HuH-7.5 (cell line): ENCODE measurements around the gene PARD3B.

Experiments
- DNase-seq: peaks from one replicate; pipeline ENCODE4 v3.0.0; 2011; ENCODE audit warnings: low spot score

PARD3B gene

DNA sequence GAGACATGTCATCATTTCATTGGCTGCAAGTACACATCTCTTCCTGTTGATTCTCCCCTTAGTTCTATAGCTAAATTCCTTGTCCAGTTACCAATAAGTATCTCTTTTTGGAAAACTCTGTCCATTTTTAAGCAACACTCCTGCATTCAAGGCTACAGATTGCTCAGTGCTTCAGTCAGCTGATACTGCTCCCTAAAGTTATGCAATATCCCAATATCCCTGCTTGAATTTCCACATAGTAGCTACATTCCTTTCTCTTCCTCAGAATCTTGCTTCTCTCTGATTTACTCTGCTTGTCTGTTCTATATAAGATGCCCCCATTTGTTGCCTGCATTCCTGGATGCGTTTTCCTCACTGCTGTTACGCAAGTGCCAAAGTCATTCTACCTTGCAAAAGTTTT is 109.8 kb downstream of the PARD3B start:
- DNase-seq: no peak

DNA sequence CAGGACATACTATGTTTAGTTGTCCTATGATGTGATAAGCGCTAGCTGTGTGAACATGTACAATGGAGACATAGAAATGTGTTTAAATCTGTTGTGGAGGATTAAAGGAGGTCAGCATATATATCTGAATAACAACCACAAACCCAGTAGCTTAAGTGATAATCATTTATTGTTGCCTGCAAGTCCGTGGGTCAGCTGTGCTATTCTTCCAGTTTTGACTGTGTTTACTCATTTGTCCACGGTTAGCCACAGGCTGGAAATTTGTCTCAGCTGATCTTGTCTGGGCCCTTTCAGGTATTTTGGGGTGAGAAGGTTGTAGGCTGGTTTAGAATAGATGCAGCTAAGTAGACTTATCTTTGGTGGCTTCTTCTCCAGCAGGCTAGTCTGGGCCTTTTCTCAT is 110.4 kb downstream of the PARD3B start:
- no peak for DNase-seq

DNA sequence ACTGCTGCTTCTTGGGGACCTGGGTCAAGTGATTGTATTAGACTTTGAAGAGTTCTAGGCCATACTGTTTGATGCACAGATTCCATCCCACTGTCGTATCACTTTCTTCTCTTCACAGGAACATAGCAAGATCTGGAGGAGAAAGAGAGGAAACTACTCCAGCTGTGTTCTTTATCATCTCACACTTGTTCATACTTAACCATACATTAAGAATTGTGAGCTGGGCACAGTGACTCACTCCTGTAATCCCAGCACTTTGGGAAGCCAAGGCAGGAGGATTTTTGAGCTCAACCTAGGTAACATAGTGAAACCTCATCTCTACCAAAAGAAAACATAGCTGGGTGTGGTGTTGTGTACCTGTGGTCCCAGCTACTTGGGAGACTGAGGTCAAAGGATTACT is 111.7 kb downstream of the PARD3B start:
- DNase-seq: no peak

DNA sequence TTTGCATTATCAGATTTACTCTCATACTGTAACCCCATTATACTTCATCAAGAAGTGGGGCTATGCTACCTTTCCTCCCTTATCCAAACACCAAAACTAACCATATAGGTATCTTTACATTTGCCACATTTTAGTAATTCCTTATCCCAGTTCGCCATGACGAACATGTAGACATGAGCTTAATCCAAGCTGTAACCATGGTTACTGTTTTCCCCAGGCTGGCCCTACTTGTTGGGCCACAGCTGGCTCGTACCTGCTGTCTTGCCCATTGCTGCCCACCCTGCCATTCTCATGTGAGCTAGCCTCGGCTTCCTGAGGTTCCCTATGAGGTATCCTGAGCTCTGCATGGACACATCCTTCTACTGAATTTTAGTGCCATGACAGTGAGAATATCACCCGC is 117.7 kb downstream of the PARD3B start:
- no peak for DNase-seq

DNA sequence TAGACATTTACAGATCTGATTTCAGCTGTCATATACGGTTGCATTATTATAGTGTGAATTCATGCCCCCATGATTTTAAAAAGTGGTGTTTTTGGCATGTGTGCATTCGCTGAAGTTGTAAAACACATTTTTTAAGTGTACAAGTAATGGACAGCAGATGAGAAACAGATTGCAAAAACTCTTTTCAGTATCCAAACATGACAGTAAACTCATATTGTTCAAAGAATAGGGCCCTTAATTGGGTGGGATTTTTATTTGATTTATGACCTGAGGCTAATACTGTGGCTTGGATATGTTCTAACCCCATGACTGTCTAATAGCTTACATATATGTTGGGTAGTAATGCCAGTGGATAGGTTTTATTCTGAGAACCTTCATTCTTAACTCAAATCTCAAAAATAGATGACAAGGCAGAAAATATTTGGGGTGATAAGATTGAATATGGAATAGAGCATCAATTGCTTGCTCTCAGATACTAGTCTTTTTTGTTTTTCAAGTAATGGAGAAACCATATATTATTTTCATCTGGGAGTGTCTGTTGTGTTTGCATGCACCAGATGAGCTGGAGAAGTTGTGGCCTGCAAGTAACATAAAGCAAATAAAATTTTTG is 118.6 kb downstream of the PARD3B start:
- no peak for DNase-seq

DNA sequence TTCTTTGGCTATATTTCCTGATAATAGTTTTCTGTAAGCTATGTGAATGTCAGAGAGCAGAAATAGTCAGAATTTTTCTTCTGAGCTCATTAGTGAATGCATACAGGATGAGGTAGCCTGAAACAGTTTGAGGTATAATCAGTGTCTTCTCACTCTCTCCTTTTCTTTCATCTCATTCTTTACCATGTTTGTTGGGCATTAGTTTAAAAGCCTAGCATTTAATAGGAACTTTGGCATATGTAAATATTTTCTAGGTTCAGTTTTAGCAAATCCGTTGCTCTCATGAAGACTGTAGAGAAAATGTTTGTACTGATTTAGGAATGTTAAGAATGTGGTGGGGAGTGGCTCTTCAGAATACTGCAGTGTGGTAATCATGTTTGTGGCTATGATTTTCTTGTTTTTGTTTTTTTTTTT is 119.4 kb downstream of the PARD3B start:
- DNase-seq: peak; percentile 6

DNA sequence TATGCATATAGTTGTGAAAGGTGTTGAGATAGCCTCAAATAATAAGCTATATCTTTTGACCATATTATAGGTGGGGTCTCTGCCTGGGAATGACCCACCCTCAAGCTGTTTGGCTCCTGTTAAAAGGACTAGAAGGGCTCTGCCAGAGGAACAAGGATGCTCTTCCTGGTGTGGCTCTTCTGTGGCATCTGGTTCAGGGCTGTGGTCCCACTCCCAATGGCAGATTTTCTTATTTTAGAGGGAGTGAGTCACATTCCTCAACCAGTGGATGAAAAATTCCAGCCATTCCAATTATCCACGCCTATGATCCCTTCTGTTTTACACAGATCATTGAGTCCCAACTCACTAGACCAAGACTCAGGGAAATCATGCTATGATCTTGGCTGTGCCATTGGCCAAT is 119.9 kb downstream of the PARD3B start:
- no peak for DNase-seq

DNA sequence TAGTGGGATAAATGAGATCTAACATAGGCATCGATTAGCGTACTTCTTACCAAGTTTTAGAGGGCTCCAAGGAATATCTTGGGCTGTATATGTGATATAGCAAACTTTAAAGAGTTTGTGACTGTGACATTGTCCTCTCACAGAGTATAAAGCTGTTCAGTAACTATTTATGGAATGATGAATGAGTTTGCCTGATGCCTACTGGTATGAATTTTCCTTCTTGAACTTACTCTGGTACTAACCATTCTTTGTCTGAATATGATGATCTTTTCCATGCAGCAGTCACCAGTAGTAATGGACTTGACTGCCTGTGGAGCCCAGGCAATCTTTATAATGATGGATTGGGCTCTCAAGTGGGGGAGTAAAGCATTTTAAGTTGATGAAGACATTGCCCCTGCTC is 120.5 kb downstream of the PARD3B start:
- no peak for DNase-seq

DNA sequence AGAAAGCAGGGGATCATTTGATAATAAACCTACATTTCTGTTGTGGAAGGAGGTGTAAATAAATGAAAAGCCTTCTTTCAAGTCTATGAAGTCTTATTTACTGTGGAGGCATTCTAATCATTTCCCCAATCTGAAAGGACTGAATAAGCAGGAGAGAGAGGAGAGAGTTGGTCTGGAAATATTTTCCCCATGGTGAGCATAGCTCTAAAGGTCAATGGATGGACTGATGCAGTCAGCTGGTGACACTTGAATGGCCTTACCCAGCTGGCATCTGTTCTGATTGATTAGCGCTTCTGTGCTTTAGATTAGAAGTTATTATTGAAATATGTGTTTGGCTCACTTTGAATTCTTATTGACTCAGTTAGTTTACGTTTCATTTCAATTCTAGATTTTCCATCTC is 122.7 kb downstream of the PARD3B start:
- DNase-seq: no peak

DNA sequence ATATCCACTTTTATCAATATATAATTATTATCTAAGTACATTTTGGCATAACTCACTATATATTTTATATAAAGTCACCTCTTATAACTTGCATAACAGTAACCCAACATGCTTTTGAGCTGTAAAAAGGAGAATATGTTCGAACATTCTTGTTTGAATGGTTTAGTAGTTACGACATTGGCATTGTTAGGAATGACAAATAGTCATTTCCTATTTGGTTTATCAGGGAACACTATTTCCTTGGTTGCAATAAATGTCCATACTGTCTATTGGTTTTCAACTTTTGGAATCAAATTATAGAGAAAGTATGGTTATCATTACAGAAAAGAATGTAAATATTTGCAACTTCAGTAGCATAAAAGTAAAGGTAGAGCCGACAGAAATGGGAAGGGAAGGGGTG is 124.1 kb downstream of the PARD3B start:
- no peak for DNase-seq

DNA sequence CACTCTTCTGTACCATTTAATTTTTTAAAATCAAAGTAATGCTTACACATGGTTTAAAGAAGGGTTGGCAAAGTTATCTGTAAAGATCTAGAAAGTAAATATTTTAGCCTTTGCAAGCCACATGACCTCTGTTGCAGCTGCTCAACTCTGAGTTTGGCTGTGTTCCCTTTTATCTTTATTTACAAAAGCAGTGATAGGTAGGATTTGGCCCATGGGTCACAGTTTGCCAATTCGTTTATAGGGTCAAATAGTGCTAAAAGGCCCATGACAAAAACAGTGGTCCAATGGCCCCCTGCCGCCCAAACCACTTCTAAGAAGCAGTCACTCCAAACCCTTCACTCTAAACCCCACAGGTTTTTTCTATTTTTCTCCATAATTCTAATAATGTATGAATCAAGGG is 124.8 kb downstream of the PARD3B start:
- DNase-seq: peak; percentile 7

DNA sequence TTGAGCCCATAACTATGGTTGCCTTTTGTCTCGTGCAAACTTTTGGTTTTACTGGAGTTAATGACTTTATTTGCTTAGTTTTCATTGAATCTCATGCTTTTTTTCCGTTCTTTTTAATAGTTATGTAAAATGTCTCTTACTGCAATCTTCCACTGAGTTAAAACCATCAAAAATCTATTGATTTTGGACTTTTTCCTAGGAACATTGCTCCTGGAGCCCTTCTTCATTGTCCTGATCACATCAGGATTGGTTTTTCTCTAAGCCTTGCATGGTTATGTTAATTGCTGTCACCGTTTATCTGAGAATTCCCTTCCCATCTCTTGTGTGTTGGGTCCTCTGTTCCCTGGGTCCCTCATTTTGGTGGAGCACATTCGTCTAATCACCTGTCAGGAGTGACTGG is 125.5 kb downstream of the PARD3B start:
- DNase-seq: no peak

DNA sequence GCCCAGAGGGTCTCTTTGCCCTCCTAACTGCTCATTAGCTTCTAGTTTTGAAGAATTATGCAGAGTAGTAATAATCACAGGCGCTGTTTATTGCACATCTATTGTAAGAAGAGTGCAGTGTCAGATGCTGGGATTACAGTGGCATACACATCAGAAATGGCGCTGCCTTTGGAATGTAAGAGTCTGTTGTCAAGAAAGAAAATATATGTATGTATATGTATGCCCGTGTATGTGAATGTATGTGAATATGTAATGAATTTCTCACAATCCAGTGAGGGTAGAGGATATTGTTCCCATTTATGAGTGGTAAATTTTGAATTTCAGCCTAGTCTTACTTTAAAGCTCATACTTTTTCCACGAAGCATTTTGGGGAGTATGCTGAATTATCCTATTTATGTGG is 127.5 kb downstream of the PARD3B start:
- no peak for DNase-seq

DNA sequence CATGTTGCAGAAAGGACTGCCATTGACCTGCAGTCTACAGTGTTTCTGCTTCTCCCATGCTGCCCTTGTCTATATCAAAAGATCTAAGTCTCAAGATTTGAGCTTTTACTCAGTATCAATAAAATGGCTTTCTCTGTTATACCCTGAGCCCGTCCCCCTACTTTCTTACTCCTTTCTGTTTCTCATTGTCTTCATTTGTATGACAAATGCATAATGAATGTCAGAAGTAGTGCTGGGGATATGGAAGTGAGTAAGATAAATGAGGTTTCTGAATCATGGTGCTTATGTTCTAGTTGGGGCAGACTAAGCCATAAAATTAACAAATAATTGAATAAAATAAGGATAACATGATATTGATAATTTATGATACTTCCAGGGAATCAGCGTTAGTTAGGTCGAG is 128.6 kb downstream of the PARD3B start:
- DNase-seq: no peak

DNA sequence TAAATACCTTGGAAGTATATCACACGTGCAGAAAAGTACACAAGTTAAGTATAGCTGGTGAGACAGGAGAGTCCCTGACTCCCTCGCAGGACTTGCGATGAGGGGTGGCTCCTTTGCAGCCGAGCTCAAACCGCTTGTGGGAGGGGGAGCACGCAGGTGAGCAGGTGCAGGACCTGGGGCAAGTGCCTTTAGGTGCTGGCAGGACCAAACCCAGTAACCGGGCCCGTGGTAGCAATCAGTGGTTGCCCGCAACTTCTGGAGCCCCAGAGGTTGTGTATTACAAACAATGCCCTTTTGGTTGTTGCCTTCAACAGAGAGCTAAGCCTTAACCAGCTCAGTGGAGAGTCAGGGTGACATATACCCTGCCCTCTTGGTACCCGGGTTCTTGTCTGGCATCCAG is 132.8 kb downstream of the PARD3B start:
- DNase-seq: no peak

DNA sequence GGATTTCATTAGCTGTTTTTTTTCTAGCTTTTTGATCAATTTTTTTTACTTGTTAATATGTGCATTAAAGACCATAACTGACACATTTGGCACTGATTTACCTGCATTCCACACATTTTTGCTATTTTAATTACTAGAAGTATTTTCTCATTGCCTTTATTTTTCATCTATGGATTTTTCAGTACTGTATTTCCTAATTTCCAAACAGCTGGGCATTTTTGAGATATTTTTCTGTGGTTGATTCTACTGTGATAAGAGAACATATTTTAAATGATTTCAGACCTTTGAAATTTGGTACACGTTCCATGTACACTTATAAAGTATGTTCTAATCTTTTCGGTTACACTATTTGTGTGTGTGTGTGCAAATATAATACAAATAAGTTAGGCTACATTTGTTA is 135.3 kb downstream of the PARD3B start:
- DNase-seq: no peak

DNA sequence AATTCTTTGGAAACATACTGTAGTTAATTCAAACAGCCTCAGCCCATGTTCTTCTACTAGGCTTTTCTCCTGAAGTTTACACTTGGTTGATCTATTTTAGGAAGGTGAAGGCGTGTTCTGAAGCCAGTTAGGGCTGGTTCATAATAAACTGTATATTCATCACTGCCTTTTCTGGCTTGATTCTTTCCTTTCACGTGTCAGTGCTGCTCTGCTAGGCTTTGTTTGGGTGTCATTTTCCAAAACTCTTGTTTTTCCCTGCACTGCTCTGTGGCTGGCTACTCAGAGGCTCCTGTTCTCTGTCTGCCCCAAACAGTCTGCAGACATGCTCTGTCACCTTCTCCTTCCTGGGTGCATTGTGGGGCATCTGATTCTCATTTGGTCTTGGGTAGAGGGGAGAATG is 136.1 kb downstream of the PARD3B start:
- no peak for DNase-seq

DNA sequence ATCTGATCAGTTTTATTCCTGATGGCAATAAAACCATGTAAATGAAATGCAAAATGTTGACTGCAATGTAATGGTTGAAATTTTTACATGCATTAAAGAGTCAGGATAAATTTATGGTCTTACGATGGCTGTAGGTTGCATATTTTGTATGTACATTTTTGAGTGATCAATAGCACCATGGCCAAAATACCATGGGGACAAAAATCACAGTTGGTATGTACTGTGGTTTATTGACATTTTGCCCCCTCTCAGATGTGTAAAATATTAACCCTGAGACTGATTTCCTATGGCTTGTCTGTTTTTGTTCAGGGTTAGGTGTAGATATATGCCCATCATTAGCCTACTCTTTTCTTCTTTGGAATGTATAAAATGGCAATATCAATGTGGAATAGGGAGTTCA is 138.1 kb downstream of the PARD3B start:
- no peak for DNase-seq

DNA sequence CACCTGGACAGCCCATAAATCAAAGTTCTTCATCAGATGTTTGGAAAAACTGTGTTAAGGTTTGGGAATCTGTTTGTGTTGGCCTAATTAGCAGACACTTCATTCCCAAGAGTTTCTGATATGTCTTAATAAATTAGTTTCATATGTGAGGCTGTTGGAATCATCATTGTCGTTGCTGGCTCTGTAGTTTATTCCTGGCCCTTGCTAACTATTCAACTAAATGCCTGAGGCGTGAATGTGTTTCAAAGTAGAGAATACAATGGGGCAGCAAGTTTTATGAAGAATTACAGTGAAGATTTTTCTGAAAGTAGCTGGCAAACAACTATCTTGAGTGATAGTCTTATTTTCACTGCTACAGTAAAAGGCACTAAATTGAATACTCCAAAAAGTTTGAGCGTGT is 141.1 kb downstream of the PARD3B start:
- DNase-seq: no peak

DNA sequence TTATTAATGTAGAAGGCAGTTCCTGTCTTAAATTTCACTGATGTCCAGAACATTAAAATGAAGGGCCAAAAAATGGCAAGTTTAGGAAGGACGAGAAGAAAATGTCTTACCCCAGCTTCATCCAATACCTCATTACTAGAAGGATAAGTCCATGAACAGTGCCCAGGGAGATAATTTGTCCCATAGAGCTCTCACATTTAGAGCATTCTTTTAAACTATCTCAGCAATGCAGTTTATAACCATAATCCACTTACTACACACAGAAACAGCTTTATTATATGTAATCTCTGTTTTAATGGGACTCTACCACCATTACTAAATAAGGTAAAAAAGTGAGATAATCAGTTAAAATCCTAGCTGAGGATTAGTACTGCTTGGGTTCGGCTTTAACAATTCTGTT is 142.5 kb downstream of the PARD3B start:
- DNase-seq: no peak

DNA sequence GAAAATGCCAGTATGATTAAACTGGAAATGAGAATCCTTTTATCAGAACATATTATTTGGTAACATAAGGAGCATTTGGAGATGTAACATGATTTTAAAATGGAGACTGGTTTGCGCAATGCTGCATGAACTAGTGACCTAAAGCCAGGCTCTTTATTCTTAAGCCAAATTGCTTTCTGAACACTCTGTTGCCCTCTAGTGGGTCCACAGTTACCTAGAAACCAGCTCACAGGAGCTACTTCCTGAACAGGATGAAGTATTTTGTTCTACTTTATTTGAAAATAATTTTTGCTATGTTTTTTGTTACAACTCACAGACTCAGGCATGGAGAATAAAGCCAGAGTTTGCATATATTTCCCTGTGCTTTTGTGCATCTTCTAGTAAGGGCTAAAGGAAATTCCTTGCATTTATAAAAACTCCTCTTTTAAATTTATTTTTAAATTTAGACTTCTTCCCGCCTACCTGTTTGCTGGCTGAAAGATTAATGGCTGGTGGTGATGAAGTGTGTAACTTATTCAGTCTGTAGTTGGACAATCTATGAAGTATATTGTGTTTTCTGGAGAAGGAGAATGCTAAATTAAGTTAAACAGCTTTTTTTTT is 146.7 kb downstream of the PARD3B start:
- DNase-seq: peak; percentile 10

DNA sequence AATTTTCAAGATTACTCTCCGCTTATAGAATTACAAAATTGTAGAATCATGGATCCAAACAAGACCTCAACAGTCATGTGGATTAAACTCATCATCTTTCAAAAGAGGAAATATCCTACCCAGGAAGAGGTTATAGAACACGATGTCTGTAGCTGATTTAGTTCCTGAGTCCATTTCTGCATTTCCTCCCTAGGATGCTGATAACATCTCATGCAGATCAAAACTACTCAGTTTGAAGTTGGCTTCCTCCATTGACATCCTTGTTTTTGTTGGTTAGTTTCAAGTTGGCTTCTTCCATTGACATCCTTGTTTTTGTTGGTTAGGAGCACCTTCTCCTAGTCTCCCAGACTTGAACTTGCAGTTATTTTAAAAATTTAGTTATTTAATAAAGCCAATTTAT is 147.5 kb downstream of the PARD3B start:
- no peak for DNase-seq

DNA sequence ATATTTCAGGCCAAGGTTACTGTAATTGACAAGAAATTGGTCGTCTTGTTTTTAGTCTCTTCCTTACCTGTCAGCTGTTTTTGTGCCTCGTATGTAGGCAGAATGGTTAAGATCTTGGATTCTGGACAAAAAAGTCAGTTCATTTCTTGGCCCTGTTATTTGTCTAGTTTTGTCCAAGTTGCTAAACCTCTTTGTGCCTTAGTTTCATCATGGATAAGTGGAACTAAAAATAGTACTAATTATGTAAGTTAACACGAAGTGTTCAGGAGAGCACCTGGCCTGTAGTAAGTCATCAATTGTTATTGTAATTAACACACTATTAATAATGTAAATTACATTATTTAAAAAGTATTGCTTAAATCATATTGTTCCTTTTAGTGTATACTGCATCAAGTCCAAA is 148.0 kb downstream of the PARD3B start:
- no peak for DNase-seq

DNA sequence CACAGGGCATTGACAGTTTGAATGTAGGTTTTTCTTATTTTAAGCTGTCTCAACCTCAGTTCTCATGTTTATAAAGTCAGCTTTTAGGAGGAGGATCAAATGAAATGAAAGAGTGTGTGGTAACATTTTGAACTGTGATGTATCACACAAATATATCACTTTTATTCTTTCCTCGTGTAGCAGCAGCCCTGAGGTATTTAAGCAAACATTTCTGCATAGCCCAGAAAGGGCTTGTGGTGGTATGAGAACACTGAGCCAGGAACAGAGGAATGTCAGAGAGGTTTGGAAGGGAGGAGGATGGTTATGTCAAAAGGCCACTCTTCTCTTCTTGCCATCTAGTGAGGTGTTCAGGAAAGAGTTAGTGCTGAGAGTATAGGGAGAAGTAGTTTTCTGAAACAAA is 150.2 kb downstream of the PARD3B start:
- no peak for DNase-seq

DNA sequence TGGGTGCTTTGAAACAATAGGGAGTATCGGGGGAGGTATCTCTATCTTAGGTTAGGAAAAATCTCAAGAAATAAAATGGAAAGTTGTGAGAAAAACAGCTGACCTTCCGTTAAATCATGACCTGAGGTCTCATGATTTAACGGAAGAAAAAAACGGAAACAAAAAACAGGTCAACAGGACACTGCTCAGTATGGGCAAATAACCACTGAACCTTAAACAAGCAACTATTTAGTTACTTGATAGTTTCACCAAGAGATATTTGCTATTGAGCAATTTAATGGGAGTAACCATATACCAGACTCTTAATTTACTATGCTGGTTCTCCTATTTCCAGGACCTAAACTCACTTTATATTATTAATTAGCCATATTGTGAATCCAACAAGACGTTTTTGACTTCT is 150.8 kb downstream of the PARD3B start:
- DNase-seq: no peak
